Umbilical cord (tissue), 2 donors: Measurements from ENCODE around the gene DOCK7. TPM values are rescaled to one million over a fixed set of nuclear protein-coding genes. Genes with fewer than 3 reads are reported as not detected.

Experiments
- DNase-seq: peaks from one replicate; pipeline ENCODE4 v3.0.0-alpha.2; 2015; ENCODE audit warnings: low spot score
- total RNA-seq: library from RNA; depleted of rRNA; stranded (reverse); fragments of >200 nt; gene quantifications from one replicate; pipeline ENCODE4 v1.2.3, GENCODE V29; 2014; ENCODE audit warnings: low replicate concordance; ENCODE audit not compliant: insufficient read depth

The DOCK7 gene
- total RNA-seq, 1 donor from 2014 or later = 293 TPM

DNA sequence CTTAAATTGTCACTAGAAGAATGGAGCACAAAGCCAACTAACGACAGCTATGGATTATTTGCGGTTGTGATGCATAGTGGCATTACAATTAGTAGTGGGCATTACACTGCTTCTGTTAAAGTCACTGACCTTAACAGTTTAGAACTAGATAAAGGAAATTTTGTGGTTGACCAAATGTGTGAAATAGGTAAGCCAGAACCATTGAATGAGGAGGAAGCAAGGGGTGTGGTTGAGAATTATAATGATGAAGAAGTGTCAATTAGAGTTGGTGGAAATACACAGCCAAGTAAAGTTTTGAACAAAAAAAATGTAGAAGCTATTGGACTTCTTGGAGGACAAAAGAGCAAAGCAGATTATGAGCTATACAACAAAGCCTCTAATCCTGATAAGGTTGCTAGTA is 237.9 kb downstream of the DOCK7 start:
- DNase-seq = peak; percentile 7

DNA sequence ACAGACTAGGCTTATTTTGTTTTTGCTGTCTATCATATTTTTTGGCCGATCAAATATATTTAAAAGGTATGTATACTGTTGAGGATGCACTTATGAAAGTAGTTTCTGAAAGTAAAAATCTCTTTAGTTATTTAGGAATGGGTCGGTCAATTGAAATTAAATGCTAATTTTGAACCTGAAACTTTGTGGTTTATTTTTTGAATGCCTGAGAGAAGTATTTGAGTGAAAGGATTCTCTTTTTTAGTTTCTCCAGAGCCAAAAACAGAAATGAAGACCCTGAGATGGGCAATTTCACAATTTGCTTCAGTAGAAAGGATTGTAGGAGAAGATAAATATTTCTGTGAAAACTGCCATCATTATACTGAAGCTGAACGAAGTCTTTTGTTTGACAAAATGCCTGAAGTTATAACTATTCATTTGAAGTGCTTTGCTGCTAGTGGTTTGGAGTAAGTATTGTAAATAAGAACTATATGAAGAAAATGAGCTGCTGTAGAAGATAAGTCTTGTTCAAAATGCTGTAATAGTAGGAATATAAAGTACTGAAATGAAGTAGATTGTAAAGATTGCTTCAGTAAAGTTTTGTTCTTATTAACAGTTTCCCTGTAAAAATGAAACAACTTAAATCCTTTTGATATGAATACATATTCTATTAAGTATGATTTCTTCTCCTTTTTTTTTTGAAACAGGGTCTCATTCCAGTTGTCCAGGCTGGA is 239.8 kb downstream of the DOCK7 start:
- no peak for DNase-seq

DNA sequence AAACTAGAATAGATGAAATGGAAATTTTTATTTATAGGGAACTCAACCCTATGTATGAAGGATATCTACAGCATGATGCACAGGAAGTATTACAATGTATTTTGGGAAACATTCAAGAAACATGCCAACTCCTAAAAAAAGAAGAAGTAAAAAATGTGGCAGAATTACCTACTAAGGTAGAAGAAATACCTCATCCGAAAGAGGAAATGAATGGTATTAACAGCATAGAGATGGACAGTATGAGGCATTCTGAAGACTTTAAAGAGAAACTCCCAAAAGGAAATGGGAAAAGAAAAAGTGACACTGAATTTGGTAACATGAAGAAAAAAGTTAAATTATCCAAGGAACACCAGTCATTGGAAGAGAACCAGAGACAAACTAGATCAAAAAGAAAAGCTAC is 243.5 kb downstream of the DOCK7 start:
- DNase-seq = no peak

DNA sequence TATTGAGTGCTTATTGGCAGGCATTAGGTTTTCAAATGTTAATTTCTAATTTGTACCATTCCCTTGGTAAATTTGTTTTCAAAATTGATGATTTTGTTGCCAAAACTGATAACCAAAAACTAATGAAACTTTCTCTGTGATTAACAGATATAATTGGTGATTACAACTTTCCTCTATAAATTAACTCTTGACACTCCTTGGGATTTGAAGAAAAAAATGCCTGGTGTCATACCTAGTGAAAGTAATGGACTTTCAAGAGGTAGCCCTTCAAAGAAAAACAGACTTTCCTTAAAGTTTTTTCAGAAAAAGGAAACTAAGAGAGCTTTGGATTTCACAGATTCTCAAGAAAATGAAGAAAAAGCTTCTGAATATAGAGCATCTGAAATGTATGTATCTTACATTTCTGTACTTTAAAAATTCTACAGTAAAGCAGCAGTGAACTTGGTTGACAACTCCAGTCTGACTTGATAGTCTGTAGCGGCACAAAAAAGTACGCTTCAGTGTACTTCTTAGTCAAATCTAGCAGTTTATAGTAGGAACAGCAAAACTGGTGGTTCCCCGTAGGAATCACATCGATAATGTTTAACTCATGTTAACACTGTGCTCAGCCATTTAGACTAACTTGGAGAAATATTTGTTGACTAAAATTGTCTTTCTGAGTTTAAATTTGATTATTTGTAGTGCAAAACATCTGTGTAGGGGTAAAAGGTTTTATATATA is 248.4 kb downstream of the DOCK7 start:
- DNase-seq = no peak

DNA sequence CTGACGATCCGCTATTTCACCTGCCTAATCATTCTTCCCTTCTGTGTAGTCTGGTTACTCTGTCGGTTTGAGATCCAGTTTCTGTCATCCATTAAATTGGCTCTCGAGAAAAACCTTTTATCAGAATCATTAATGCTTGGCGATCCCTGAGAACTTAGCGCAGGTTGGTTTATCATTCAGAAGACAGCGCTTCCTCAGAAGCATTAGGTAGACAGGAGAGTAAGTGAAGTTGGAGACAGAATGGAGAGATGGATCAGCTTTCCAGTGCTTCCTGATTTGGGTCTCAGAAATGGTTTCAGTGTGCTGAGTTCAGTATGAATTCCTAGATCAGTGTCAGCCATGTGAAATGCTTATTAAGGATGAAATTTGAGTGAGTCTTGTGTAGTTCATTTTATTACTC is 250.0 kb downstream of the DOCK7 start:
- DNase-seq = no peak

DNA sequence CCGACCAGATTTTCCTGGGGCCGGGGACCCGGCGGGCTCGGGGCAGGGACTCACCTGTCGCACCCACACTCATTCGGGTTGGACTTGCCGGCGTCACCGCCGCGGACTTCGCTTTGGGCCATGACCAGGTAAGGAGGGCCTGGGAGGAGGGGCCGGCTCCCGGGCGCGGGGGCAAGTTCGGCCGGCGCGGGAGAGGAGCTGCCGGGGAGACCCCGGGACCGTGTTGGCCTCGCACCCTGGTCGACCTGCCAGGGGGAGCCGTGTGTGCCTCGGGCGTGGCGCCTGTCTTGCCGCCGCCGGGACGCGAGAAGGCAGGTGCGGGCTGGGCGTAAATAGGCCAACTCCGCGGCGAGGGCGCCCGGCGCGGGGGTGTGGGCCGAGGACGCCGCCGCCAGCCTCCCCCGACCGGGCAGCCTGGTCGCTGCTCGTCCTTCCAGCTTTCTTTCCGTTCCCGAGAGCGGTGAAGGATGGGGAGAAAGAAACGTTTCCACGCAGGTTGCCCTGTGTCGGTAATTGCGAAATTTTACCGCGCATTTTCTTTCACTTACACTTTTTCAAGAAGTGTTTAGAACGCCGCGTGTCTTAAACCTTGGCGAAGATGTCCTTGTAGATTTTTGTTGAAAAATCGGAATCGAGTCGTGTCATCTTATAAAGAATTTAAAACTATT is 250.8 kb downstream of the DOCK7 start:
- DNase-seq = no peak

DNA sequence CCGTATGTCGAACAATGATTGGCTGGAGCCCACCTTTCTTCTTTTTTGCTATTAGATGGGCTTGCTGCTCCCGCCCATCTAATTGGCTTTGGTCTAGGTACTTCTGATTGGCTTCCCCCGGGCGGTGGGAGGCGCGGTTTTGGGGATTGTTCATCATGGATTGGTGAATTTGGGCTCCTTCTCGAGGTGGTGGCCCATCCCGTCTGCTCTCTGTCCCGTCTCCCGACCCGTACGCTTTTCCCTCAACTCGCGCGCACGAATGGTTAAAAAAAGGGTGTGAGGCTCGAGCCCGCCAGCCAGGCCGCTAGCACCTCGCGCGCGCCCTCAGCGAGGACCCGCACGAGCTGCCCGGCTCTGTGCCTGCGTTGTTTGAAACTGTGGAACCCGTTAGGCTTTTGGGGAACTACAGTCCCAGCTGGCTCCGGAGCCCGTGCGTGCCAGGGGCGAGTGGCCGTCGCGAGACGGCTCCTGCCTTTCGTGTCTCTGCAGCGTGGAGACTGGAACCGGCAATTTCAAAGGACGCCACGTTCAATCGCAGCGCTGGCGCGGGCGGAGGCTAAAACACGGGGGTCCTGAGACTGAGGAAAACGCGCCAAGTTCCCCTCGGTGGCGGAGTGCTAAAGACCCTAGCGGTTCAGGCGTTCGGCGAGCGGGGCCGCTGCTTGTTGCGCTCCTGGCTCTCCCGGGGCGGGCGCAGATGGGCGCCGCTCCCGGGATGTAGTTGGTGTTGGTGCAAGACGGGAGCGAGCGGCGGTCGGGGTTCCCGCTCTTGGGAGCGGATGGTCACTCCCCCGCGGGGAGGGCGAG is 251.5 kb downstream of the DOCK7 start, which contains the start of gene USP1:
TSS of gene USP1 (plus strand) at position 584 of the 807 bp plus-strand sequence. CDS start 2,819 bp downstream, outside the sequence.
- DNase-seq = peak; percentile 100

DNA sequence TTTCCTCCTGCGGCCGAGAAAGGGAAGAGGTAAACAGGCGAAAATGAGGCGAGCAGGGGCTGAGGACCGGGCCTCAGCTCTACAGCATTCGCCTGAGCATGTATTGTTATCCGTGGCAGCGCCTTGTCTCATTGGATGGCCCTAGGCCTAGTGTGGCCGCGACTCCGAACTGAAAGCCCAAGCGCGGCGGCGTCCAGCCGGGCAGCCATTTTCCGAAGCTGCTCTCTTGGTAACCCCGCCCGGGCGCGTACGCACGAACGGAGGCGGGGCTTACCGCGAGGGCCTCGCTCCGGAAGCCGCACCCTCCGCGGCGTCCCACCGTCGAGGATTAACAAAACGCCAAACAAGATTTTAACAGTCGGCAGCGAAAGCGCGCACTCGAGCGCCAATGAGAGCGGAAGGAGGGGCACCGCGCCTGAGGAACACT is 252.1 kb downstream of the DOCK7 start:
- no peak for DNase-seq

DNA sequence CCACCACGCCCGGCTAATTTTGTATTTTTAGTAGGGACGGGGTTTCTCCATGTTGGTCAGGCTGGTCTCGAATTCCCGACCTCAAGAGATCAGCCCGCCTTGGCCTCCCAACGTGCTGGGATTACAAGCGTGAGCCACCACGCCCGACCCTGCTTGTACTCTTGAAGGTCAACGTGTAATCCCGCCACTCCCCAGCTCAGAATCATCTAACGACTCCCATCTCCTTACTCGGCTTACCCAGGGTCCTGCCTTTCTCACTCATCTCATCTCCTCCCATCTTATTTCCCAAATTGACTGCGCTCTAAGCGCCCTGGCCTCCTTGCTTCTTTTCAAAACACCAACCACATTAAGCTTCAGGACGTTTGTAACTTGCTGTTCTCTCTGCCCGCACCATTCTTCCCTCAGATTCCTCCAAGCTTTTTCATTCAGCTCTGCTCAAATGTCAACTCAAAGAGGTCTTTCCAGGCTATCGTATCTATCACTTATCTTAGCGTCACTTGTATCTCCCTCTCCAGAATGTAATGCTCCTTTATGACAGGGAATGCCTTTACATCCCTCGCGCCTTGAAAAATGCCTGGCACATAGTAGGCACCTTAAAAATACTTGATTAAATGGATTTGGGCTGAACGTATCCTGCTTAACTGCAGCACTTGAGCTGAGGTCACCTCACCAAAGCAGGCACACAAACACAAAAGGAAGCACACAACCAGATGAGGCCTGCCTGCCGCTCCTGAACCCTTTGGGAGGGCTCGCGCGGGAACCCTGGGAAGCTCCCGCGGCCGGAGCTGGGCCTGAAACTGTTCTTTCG is 252.8 kb downstream of the DOCK7 start:
- DNase-seq = no peak

DNA sequence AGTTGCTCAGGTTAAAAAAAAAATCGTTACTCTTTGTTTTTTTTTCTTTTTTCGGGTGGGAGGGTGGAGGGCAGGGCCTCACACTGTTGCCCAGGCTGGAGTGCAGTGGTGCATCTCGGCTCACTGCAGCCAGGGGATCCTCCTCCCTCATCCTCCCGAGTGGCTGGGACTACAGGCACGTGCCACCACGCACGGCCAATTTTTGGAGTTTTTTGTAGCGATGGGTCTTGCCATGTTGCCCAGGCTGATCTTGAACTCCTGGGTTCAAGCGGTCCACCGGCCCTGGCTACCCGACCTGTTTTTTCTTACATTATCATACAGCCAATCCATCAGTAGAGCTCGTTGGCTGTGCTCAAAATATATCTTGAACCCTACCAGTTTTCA is 253.6 kb downstream of the DOCK7 start:
- no peak for DNase-seq

DNA sequence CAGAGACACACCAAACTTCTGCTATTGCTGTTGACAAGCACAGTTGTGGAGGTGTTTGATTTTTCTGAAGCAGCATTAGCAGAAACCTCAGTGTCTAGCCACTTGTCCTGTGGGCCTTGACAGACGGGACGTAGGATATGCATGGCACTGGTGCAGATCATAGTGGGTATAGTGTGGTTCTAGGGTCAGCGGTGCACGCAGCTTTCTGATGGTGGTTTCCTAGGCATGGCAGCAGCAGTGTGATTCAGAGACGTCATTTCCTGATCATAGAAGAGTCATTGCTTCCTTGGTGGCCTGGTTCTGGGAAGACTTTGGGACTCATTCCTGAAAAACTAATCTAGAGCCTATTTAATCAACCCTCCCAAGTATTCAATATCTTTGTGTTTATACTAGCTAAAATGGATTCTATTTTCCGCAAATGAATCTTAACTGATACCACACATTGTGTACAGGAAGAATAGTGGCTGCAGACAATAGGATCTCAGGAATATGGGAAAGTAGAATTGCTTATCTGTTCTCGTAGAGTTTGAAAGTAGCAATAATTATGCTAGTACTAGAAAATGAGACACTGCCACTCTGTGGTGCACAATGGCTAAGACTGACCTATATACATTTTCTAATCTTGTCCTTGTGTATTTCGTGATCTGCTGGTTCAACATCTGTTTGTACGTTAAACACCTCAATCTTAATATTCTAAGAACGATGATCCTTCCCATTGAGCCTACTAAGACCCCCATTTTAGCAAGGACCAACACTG is 254.1 kb downstream of the DOCK7 start:
- no peak for DNase-seq

DNA sequence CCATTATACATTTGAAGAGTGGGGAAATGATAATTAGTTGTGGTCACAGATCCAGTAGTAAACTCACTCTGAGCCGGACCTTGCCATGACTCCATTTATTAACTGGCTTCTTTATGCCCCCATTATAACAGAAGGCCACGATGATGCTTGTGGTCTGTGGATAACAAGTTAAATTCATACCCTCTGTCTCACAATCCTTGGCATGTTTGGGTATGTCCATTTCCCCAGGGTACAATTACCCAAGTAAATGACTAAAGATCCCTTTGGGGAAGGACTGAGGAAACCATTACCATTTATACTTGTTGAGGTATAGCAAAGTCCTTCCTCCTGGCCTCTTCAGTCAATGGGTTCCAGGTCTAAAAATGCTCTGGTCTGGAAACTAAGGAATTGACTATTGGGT is 258.6 kb downstream of the DOCK7 start:
- no peak for DNase-seq

DNA sequence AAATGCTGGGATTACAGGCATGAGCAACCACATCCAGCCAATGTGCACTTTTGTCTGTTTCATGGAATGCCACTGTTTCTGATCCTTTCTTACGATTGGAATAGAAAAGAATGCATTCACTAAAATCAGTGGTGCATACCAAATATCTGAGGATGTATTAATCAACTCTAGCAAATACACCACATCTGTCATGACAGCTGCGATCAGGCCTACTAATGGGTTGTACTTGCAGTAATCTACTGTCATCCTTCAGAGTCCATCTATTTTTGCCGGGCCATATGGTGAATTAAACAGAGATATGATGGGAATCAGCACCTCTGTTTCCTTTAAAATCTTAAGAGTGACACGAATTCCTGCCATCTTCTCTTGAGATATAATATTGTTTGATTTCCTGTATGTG is 259.8 kb downstream of the DOCK7 start:
- DNase-seq = no peak

DNA sequence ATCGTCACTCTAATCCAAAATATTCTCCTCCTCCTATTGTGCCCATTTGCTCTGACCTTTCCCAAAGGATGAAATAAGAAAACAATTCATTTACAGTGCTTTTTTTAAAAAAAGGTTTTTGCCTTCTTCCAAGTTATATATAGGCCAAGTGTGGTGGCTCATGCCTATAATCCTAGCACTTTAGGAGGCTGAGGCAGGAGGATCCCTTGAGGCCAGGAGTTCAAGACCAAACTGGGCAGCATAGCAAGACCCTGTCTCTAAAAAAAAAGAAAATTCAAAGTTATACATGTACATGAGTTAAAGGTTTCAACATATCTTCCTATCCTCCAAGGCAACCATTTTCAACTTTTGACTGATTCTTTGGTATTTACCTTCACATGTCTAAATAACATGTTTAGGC is 261.4 kb downstream of the DOCK7 start:
- DNase-seq = no peak

DNA sequence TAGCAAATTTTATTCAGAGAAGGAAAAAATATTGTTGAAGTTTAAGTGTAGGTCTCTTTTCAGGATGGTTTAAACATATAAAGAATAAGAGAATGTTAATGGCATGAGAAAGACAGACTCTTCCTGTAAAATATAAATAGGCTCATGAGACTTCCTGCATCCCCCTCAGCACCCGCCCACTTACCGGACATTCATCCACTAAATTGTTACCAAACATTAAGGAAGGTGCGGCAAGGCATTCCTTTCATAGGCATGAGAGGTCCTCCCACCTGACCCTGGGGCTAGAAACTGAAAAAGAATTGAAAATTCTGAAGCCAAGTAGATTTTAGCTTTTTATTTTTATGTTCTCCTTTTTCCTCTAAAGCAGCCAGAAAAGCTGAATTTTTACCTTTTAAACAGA is 261.9 kb downstream of the DOCK7 start:
- no peak for DNase-seq

DNA sequence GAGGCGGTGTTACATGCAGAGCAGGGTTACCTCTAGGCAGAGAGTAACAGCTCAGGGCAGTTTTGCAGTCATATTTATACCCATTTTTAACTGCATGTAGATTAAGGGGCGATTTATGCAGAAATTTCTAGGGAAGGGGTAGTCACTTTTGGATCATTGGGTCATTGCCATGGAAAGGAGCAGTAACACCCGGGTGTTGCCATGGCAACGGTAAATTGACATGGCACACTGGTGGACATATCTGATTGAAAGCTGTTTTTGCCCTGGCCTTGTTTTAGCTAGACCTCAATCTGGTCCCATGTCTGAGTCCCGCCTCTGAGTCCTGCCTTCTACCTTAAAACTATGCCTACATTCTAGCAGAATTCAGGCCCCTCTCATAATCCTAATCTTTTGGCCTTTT is 263.1 kb downstream of the DOCK7 start:
- no peak for DNase-seq

DNA sequence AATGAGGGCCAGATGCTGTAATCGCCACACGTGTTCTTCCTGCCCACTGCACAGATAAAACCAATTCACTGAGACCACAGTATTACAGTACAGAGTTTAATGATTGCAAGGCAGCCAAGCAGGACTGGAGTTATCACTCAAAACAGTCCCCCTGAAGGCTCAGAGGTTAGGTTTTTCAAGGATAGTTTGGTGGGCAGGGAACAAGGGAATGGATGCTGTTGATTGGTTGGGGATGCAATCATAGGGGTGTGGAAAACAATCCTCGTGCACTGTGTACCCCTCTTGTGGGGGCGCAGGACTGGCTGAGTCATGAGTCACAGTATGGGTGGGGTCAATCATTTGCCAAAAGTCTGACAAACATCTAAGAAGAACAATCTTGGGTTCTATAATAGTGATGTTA is 263.8 kb downstream of the DOCK7 start:
- no peak for DNase-seq

DNA sequence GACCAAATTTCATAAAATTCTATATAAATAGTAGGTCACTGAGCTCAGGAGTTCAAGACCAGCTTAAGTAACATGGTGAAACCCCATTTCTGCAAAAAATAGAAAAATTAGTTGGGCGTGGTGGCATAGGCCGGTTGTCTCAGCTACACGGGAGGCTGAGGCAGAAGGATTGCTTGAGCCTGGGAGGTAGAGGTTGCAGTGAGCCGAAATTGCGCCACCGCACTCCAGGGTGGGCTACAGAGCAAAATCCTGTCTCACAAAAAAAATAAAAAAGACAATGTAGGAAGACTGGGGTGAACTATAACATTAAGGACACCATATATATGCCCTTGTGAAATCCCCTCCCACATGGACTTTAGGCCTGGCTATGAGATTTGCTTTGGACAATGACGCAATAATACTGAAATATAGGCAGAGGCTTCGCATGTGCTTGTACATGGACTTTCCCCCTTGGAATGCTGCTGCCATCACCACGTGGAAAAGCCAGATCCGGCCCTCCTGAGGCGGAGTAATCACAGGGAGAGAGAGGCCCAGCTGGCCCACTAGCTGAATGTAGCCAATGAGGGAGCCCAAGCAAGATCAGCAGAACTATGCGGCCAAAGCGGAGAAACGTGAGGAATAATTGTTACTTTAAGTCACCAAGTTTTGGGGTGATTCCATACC is 264.5 kb downstream of the DOCK7 start:
- DNase-seq = no peak

DNA sequence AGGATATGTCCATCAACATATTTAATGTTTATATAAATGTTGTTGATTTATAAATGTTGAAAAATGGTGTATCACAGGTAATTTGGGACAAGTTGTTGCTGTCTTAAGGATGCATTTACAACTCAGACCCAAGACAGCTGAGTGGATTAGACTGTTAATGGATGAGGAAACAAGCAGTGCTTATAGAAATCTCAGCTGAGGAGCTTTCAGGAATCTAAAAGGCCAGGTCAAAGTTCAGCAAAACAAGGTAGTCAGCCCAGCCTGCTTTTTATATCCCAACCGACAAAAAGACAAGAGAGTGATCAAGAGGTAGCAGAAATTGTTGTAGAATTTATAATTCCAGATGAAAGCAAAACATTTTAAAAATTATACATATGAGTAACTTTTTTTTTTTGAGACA is 268.0 kb downstream of the DOCK7 start:
- no peak for DNase-seq
